ENCODE results near the gene HTRA3.

The HTRA3 gene

GRCh38 chr4:8262637-8263322, 6.8 kb upstream of the HTRA3 start:
- Histone ChIP-seq H3K79me2 (no peaks in the 10 kb centered on the region), H3K27ac (no peak overlapping the region), H3K4me3 (ENCODE audit: low read depth, low read length) (no peak overlapping the region), H3K9me3 (ENCODE audit: control insufficient read depth, low read length) (no peaks in the 10 kb centered on the region), H3K4me2 (ENCODE audit: low read length) (no peak overlapping the region), H3K9ac (no peak overlapping the region), H2AFZ (no peak overlapping the region), H3K36me3 (ENCODE audit: control insufficient read depth, insufficient read depth, low read length) (no peaks in the 10 kb centered on the region), H3K4me1 (no peaks in the 10 kb centered on the region), H3K27me3 (ENCODE audit: control insufficient read depth, insufficient read depth, low read length) (no peaks in the 10 kb centered on the region)
- TF ChIP-seq CTCF (IDR thresholded peaks at IDR 0.05), result no peak

- H3K36me3 ChIP-seq (ENCODE audit: control insufficient read depth, insufficient read depth, low read length), result no peaks in the 10 kb centered on the region
- no peaks in the 10 kb centered on the region for H3K9me3 ChIP-seq (ENCODE audit: control insufficient read depth, low read length)
- H3K4me2 ChIP-seq (ENCODE audit: low read length), result no peak overlapping the region
- no peak overlapping the region for H3K27ac ChIP-seq
- no peak overlapping the region for H2AFZ ChIP-seq
- no peaks in the 10 kb centered on the region for H3K4me1 ChIP-seq
- H3K4me3 ChIP-seq (ENCODE audit: low read depth, low read length), result no peak overlapping the region
- no peak for TF ChIP-seq CTCF (IDR thresholded peaks at IDR 0.05)
- no peak overlapping the region for H3K9ac ChIP-seq
- H3K79me2 ChIP-seq, result no peaks in the 10 kb centered on the region
- no peaks in the 10 kb centered on the region for H3K27me3 ChIP-seq (ENCODE audit: control insufficient read depth, insufficient read depth, low read length)
These were observed 6.2 kb upstream of the HTRA3 start for GRCh38 chr4:8263397-8263796.

- H2AFZ ChIP-seq, result no peak overlapping the region
- no peak overlapping the region for H3K9ac ChIP-seq
- H3K4me2 ChIP-seq (ENCODE audit: low read length), result no peak overlapping the region
- H3K79me2 ChIP-seq, result no peaks in the 10 kb centered on the region
- H3K27me3 ChIP-seq (ENCODE audit: control insufficient read depth, insufficient read depth, low read length), result no peaks in the 10 kb centered on the region
- no peaks in the 10 kb centered on the region for H3K9me3 ChIP-seq (ENCODE audit: control insufficient read depth, low read length)
- no peak for TF ChIP-seq CTCF (IDR thresholded peaks at IDR 0.05)
- H3K4me1 ChIP-seq, result no peaks in the 10 kb centered on the region
- H3K27ac ChIP-seq, result no peak overlapping the region
- H3K36me3 ChIP-seq (ENCODE audit: control insufficient read depth, insufficient read depth, low read length), result no peaks in the 10 kb centered on the region
- no peak overlapping the region for H3K4me3 ChIP-seq (ENCODE audit: low read depth, low read length)
These were observed 5.4 kb upstream of the HTRA3 start for GRCh38 chr4:8264106-8264505.

GRCh38 chr4:8265171-8265929, 4.2 kb upstream of the HTRA3 start:
- Histone ChIP-seq H3K4me2 (ENCODE audit: low read length) (no peak overlapping the region), H2AFZ (no peak overlapping the region), H3K9ac (no peak overlapping the region), H3K27ac (no peak overlapping the region), H3K9me3 (ENCODE audit: control insufficient read depth, low read length) (no peaks in the 10 kb centered on the region), H3K4me3 (ENCODE audit: low read depth, low read length) (no peak overlapping the region), H3K27me3 (ENCODE audit: control insufficient read depth, insufficient read depth, low read length) (no peaks in the 10 kb centered on the region), H3K4me1 (no peaks in the 10 kb centered on the region), H3K79me2 (no peaks in the 10 kb centered on the region), H3K36me3 (ENCODE audit: control insufficient read depth, insufficient read depth, low read length) (no peaks in the 10 kb centered on the region)
- TF ChIP-seq CTCF (IDR thresholded peaks at IDR 0.05), result no peak

All from parathyroid adenoma (tissue), 2 donors.